K562 (cell line): ENCODE data around the gene GFOD1. TPM values are rescaled to one million over a fixed set of nuclear protein-coding genes. Genes with fewer than 3 reads are reported as not detected.

Experiments used
- DMBX1 ChIP-seq: fragments of 250-450 bp; sonication (Bioruptor Pico); IDR thresholded peaks from 2 replicates; pipeline ENCODE4 v1.8.0; 2022; ENCODE audit warnings: inconsistent platforms, mild to moderate bottlenecking, moderate library complexity, borderline replicate concordance
- DNMT1 ChIP-seq: fragments of 450-650 bp; IDR thresholded peaks from 2 replicates; pipeline ENCODE4 v1.6.1; 2016; ENCODE audit warnings: antibody characterized with exemption, mild to moderate bottlenecking
- EGR1 ChIP-seq: fragments of 450-650 bp; conservative IDR thresholded peaks from 2 replicates; pipeline ENCODE4 v1.6.1; 2017; ENCODE audit warnings: mild to moderate bottlenecking
- FIP1L1 ChIP-seq: fragments of 200-400 bp; formaldehyde crosslinking; IDR thresholded peaks from 2 replicates; pipeline ENCODE4 v1.6.1; 2018; ENCODE audit warnings: mild to moderate bottlenecking, low read depth, low read length; ENCODE audit not compliant: poor library complexity, severe bottlenecking
- FOXA3 ChIP-seq, 2 experiments: fragments of 450-650 bp in 1 of 2; sonication (generic) in 1 of 2; formaldehyde crosslinking; IDR thresholded peaks in 1 of 2; conservative IDR thresholded peaks in 1 of 2; 2 replicates each; pipeline versions ENCODE4 v1.4.0 to v1.8.0; 2020 to 2022; ENCODE audit warnings: mild to moderate bottlenecking in 2 of 2, missing genetic modification reagents in 1 of 2
- HCFC1 ChIP-seq: IDR thresholded peaks from 2 replicates; pipeline ENCODE4 v1.6.1; 2012; ENCODE audit warnings: low read depth, low read length, improper control_type of control experiment
- IRF2 ChIP-seq: sonication (generic); formaldehyde crosslinking; IDR thresholded peaks from 2 replicates; pipeline ENCODE4 v1.8.1; 2022; ENCODE audit warnings: mild to moderate bottlenecking, missing genetic modification reagents
- MAFF ChIP-seq: IDR thresholded peaks from 2 replicates; pipeline ENCODE4 v1.6.1; 2012; ENCODE audit warnings: low read length, improper control_type of control experiment
- MAFG ChIP-seq: fragments of 450-650 bp; conservative IDR thresholded peaks from 2 replicates; pipeline ENCODE4 v1.6.1; 2016; ENCODE audit warnings: missing genetic modification characterization, missing compliant biosample characterization
- NR2C1 ChIP-seq, 2 experiments: fragments of 450-650 bp; IDR thresholded peaks; 2 replicates each; pipeline ENCODE4 v1.6.1; 2017; ENCODE audit warnings: mild to moderate bottlenecking in 2 of 2, antibody characterized with exemption in 1 of 2, inconsistent platforms in 1 of 2, missing compliant biosample characterization in 1 of 2, missing genetic modification characterization in 1 of 2
- WHSC1 ChIP-seq: IDR thresholded peaks from one replicate; pipeline ENCODE4 v1.6.1; 2012; ENCODE audit warnings: low read length, control low read depth, inconsistent platforms
- ZNF232 ChIP-seq: sonication (generic); formaldehyde crosslinking; IDR thresholded peaks from 2 replicates; pipeline ENCODE4 v1.8.0; 2022; ENCODE audit warnings: mild to moderate bottlenecking, missing genetic modification reagents
- ZNF253 ChIP-seq: fragments of 250-450 bp; sonication (Bioruptor Pico); conservative IDR thresholded peaks from 2 replicates; pipeline ENCODE4 v1.6.1; 2021; ENCODE audit warnings: mild to moderate bottlenecking
- polyA plus RNA-seq, 8 experiments: library from polyadenylated mRNA; depleted of rRNA in 4 of 8; stranded (reverse) in 5 of 8; unstranded in 3 of 8; fragments of >200 nt; fragmentation: Nextera tagmentation in 2 of 8; fragmentation: Illumina TruSeq in 1 of 8; extraction: Ambion mirVana in 2 of 8; extraction: Trizol in 1 of 8; gene quantifications; 2 replicates each; pipeline versions ENCODE4 v1.2.1 to v1.2.3, GENCODE V29; 2011 to 2014; ENCODE audit warnings: inconsistent platforms in 1 of 8, missing spikeins in 1 of 8
- total RNA-seq, 7 experiments: library from RNA; depleted of rRNA in 6 of 7; stranded (reverse); fragments of >200 nt in 6 of 7; fragmentation: Illumina TruSeq in 2 of 7; extraction: Trizol in 2 of 7; gene quantifications; 2 replicates each; pipeline versions ENCODE4 v1.2.1 to v1.2.3, GENCODE V29; 2011 to 2021; ENCODE audit warnings: low replicate concordance in 1 of 7
- TF ChIP-seq, protein P1 (sequence below): fragments of 450-650 bp; formaldehyde crosslinking; IDR thresholded peaks from 2 replicates; pipeline ENCODE4 v1.4.0; 2022; ENCODE audit warnings: missing genetic modification characterization
- TF ChIP-seq, protein P2 (sequence below): fragments of 200-400 bp; formaldehyde crosslinking; IDR thresholded peaks from 2 replicates; pipeline ENCODE4 v1.6.1; 2017; ENCODE audit warnings: mild to moderate bottlenecking, low read depth, low read length, moderate library complexity
- TF ChIP-seq, protein P3 (sequence below): fragments of 450-650 bp; IDR thresholded peaks from 2 replicates; pipeline ENCODE4 v1.6.1; 2016; ENCODE audit warnings: mild to moderate bottlenecking
- TF ChIP-seq, protein P4 (sequence below), 2 experiments: IDR thresholded peaks; 2 replicates each; pipeline ENCODE4 v1.6.1; 2012; ENCODE audit warnings: improper control_type of control experiment in 2 of 2, low read depth in 2 of 2, low read length in 2 of 2, borderline replicate concordance in 1 of 2
- TF ChIP-seq, protein P5 (sequence below): IDR thresholded peaks from 2 replicates; pipeline ENCODE4 v1.6.1; 2011; ENCODE audit warnings: borderline replicate concordance, low read depth, mild to moderate bottlenecking, moderate library complexity, low read length; ENCODE audit not compliant: insufficient read depth, poor library complexity, severe bottlenecking

GFOD1 gene
- total and polyA plus RNA-seq, 9 of the 15 experiments (the other 6 are each of a cell fraction or from before 2014, with no cell fraction given), result 3.8 to 12.0 (median 8.2) TPM

DNA sequence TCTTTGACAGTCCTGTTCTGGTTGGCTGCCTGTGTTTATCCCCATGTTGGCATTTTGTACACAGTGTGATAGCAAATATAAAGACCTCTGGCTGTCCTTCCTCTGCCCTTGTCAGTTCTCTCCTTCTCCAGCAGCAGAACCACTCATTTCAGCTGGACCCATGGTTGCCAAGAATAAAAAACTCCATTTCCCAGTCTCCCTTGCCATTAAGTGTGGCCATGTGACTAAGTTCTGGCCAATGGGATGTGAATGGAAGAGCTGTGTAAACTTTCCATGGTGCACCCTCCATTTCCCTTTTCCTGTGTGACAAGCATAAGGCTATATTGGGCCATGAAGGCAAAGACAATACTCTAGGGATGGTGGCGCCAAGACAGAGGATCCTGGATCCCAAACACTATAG is 80.6 kb downstream of the GFOD1 start (continued):
- no peak for TF ChIP-seq ZNF232
- peak; percentile 87 for TF ChIP-seq HCFC1
- no peak for TF ChIP-seq WHSC1
- TF ChIP-seq, protein P1, sequence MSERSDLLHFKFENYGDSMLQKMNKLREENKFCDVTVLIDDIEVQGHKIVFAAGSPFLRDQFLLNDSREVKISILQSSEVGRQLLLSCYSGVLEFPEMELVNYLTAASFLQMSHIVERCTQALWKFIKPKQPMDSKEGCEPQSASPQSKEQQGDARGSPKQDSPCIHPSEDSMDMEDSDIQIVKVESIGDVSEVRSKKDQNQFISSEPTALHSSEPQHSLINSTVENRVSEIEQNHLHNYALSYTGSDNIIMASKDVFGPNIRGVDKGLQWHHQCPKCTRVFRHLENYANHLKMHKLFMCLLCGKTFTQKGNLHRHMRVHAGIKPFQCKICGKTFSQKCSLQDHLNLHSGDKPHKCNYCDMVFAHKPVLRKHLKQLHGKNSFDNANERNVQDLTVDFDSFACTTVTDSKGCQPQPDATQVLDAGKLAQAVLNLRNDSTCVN (CRISPR knock-in tag), result no peak
- no peak for TF ChIP-seq EGR1
- TF ChIP-seq FOXA3 (CRISPR knock-in tag; conservative IDR thresholded peaks at IDR 0.05 in 1 of 2, IDR thresholded peaks at IDR 0.05 in 1 of 2), result peak in 1 of 2 experiments; percentile 25; a peak in 1 of 4 replicates
- TF ChIP-seq FIP1L1, result no peak
- no peak for TF ChIP-seq NR2C1 (IDR thresholded peaks at IDR 0.05)
- peak; percentile 39; the same call in 1 of the 2 replicates for TF ChIP-seq NR2C1 (tag; IDR thresholded peaks at IDR 0.05)
- no peak for TF ChIP-seq ZNF253 (CRISPR knock-in tag)
- TF ChIP-seq, protein P2, sequence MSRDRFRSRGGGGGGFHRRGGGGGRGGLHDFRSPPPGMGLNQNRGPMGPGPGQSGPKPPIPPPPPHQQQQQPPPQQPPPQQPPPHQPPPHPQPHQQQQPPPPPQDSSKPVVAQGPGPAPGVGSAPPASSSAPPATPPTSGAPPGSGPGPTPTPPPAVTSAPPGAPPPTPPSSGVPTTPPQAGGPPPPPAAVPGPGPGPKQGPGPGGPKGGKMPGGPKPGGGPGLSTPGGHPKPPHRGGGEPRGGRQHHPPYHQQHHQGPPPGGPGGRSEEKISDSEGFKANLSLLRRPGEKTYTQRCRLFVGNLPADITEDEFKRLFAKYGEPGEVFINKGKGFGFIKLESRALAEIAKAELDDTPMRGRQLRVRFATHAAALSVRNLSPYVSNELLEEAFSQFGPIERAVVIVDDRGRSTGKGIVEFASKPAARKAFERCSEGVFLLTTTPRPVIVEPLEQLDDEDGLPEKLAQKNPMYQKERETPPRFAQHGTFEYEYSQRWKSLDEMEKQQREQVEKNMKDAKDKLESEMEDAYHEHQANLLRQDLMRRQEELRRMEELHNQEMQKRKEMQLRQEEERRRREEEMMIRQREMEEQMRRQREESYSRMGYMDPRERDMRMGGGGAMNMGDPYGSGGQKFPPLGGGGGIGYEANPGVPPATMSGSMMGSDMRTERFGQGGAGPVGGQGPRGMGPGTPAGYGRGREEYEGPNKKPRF, result no peak
- TF ChIP-seq MAFG (tag), result no peak
- no peak for TF ChIP-seq MAFF
- TF ChIP-seq, protein P3, sequence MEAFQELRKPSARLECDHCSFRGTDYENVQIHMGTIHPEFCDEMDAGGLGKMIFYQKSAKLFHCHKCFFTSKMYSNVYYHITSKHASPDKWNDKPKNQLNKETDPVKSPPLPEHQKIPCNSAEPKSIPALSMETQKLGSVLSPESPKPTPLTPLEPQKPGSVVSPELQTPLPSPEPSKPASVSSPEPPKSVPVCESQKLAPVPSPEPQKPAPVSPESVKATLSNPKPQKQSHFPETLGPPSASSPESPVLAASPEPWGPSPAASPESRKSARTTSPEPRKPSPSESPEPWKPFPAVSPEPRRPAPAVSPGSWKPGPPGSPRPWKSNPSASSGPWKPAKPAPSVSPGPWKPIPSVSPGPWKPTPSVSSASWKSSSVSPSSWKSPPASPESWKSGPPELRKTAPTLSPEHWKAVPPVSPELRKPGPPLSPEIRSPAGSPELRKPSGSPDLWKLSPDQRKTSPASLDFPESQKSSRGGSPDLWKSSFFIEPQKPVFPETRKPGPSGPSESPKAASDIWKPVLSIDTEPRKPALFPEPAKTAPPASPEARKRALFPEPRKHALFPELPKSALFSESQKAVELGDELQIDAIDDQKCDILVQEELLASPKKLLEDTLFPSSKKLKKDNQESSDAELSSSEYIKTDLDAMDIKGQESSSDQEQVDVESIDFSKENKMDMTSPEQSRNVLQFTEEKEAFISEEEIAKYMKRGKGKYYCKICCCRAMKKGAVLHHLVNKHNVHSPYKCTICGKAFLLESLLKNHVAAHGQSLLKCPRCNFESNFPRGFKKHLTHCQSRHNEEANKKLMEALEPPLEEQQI, result no peak
- TF ChIP-seq, protein P4, sequence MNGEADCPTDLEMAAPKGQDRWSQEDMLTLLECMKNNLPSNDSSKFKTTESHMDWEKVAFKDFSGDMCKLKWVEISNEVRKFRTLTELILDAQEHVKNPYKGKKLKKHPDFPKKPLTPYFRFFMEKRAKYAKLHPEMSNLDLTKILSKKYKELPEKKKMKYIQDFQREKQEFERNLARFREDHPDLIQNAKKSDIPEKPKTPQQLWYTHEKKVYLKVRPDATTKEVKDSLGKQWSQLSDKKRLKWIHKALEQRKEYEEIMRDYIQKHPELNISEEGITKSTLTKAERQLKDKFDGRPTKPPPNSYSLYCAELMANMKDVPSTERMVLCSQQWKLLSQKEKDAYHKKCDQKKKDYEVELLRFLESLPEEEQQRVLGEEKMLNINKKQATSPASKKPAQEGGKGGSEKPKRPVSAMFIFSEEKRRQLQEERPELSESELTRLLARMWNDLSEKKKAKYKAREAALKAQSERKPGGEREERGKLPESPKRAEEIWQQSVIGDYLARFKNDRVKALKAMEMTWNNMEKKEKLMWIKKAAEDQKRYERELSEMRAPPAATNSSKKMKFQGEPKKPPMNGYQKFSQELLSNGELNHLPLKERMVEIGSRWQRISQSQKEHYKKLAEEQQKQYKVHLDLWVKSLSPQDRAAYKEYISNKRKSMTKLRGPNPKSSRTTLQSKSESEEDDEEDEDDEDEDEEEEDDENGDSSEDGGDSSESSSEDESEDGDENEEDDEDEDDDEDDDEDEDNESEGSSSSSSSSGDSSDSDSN (IDR thresholded peaks at IDR 0.05; ENCODE audit: borderline replicate concordance in 1 of 2, low read depth in 2 of 2, low read length in 2 of 2), result no peak
- TF ChIP-seq, protein P5, sequence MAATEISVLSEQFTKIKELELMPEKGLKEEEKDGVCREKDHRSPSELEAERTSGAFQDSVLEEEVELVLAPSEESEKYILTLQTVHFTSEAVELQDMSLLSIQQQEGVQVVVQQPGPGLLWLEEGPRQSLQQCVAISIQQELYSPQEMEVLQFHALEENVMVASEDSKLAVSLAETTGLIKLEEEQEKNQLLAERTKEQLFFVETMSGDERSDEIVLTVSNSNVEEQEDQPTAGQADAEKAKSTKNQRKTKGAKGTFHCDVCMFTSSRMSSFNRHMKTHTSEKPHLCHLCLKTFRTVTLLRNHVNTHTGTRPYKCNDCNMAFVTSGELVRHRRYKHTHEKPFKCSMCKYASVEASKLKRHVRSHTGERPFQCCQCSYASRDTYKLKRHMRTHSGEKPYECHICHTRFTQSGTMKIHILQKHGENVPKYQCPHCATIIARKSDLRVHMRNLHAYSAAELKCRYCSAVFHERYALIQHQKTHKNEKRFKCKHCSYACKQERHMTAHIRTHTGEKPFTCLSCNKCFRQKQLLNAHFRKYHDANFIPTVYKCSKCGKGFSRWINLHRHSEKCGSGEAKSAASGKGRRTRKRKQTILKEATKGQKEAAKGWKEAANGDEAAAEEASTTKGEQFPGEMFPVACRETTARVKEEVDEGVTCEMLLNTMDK, result no peak
- no peak for TF ChIP-seq DMBX1
- TF ChIP-seq IRF2 (CRISPR knock-in tag), result no peak
- no peak for TF ChIP-seq DNMT1
